ENCODE results near the gene DMBT1. TPM values are rescaled to one million over a fixed set of nuclear protein-coding genes. Genes with fewer than 3 reads are reported as not detected.

DMBT1 gene
- total and polyA plus RNA-seq, 9 donors, result 0.03 to 0.46 (median 0.10) TPM; not detected in 2

DNA sequence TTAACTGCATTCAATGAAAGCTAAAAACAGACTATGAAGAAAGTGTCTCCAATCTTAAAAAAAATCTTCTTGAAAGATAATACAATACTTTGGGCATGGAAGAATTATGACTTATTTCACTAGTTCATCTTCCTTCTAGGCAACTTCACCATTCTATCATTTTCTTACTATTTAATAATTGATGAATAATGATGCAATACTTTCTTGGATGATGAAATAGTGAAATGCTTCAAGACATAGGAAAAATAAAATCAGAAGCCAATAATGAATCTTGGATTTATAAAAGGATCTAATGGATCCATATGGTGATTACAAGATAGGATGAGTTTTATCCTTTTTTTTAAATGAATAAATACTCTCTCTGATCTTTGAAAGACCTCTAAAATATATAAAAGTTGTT, 4.4 kb downstream of the DMBT1 start:
- Histone ChIP-seq H3K27me3 (no peaks in the 10 kb centered on the region), H3K9me3 (no peaks in the 10 kb centered on the region), H3K27ac (no peak overlapping the region), H3K4me3 (no peak overlapping the region), H3K4me1 (ENCODE audit: insufficient read depth) (peaks cover 1% of the 10 kb centered on the region), H3K36me3 (no peaks in the 10 kb centered on the region)
- no peak for DNase-seq
- intact Hi-C loops (cut with DNase I), result loop anchor here in 3 of 4 donors (5.0 to 10.0 kb wide), 5 partner anchors 100 to 268 kb away; partner anchors contain the start of gene HTRA1 (in 1 of the 3)
- TF ChIP-seq, protein P1, sequence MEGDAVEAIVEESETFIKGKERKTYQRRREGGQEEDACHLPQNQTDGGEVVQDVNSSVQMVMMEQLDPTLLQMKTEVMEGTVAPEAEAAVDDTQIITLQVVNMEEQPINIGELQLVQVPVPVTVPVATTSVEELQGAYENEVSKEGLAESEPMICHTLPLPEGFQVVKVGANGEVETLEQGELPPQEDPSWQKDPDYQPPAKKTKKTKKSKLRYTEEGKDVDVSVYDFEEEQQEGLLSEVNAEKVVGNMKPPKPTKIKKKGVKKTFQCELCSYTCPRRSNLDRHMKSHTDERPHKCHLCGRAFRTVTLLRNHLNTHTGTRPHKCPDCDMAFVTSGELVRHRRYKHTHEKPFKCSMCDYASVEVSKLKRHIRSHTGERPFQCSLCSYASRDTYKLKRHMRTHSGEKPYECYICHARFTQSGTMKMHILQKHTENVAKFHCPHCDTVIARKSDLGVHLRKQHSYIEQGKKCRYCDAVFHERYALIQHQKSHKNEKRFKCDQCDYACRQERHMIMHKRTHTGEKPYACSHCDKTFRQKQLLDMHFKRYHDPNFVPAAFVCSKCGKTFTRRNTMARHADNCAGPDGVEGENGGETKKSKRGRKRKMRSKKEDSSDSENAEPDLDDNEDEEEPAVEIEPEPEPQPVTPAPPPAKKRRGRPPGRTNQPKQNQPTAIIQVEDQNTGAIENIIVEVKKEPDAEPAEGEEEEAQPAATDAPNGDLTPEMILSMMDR (IDR thresholded peaks at IDR 0.05), result no peak
- no peak for TF ChIP-seq EP300 (IDR thresholded peaks at IDR 0.05)
- no peak for TF ChIP-seq POLR2A (IDR thresholded peaks at IDR 0.05)

DNA sequence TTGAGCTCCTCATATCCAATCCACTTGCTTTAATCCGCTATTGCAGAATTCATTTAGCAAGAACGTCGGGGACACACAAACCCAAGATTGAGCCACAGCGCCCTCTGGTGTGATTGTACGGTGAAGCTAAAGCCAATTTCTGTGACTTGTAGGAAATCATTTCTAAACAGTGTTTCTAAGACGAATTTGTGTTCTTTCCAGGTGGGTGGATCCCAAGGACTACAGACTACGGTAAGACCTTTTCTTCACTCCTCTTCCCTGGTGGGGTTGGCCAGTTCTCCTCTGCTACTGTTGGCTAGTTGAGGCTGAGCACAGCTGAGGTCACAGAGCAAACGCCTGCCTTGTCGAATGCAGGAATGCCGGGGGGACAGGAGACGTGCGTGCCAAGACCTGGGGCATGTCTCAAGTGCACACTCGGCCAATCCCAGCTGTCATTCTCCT, 5.2 kb downstream of the DMBT1 start:
- intact Hi-C loops (cut with DNase I), result loop anchor here (2.0 to 10.0 kb wide), 6 partner anchors 101 to 268 kb away; partner anchors contain the start of gene HTRA1 (in 1 of the 4)
- H3K4me3 ChIP-seq, result no peak overlapping the region
- peaks cover 1% of the 10 kb centered on the region for H3K4me1 ChIP-seq (ENCODE audit: insufficient read depth)
- DNase-seq, result peak; percentile 73 to 88 (median 86)
- H3K27ac ChIP-seq, result no peak overlapping the region
- WGBS, 3 donors, result 7 to 11% (median 8%) methylated on average over 13 of the region's 13 CpGs
- no peaks in the 10 kb centered on the region for H3K9me3 ChIP-seq
- H3K27me3 ChIP-seq, result no peaks in the 10 kb centered on the region
- TF ChIP-seq POLR2A (IDR thresholded peaks at IDR 0.05) (no peak), EP300 (IDR thresholded peaks at IDR 0.05) (no peak)
- TF ChIP-seq, protein P1 (IDR thresholded peaks at IDR 0.05), result peak; percentile 59 to 80 (median 78)
- H3K36me3 ChIP-seq, result no peaks in the 10 kb centered on the region

DNA sequence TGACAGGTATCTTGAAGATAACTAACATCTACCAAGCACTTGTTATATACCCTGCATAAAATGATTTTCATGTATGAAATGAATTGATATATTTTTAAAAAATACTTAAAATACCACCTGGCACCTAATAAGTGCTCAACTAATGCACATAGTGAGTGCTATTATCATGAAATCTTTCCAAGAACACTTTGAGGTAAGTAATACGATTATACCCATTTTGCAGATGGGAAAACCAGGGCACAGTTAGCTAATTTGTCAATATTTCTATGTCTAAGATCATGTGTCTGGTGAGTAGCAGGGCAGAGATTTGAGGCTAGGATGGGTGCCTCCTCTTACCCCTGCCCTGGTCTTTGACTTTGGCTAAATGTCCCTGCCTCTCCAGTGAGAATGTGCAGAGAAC, 6.1 kb downstream of the DMBT1 start:
- no peaks in the 10 kb centered on the region for H3K27me3 ChIP-seq
- no peak overlapping the region for H3K27ac ChIP-seq
- TF ChIP-seq EP300 (IDR thresholded peaks at IDR 0.05) (no peak), POLR2A (IDR thresholded peaks at IDR 0.05) (no peak)
- no peak for DNase-seq
- intact Hi-C loops (cut with DNase I), result loop anchor here (2.0 to 10.0 kb wide), 6 partner anchors 102 to 269 kb away; partner anchors contain the start of gene HTRA1 (in 1 of the 4)
- no peaks in the 10 kb centered on the region for H3K9me3 ChIP-seq
- WGBS, 3 donors, result 87 to 97% (median 93%) methylated on average over 1 of the region's 1 CpG
- no peak overlapping the region for H3K4me3 ChIP-seq
- H3K36me3 ChIP-seq, result no peaks in the 10 kb centered on the region
- H3K4me1 ChIP-seq (ENCODE audit: insufficient read depth), result peaks cover 1% of the 10 kb centered on the region

DNA sequence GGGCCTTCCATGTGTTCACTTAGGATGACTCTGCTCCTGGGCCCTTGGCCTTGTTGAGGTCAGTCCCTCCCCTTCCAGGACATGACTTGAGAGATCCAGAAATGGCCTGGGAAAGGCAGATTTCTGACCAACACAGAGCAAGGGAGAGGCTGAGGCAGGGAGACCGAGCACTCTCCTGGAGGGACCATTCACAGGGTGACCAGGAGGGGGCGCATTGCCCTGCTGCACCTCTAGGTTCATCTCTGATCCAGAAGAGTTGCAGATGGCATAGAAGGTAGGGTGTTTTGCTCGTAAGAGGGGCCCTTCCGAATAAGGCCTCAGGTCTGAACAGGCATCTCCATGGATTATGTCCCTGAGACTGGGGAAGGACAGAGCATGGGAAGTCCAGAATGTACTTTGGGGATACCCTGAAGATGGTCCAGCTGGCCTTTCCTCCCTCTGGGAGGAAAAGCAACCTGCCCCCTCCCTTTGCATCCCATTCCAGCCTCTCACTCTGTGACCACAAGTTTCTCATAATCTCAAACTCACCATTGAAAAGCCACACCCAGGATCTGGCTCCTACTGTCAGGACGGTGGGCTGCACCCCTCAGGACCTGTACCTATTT, 6.6 kb downstream of the DMBT1 start:
- TF ChIP-seq EP300 (IDR thresholded peaks at IDR 0.05) (no peak), POLR2A (IDR thresholded peaks at IDR 0.05) (no peak)
- Histone ChIP-seq H3K9me3 (no peaks in the 10 kb centered on the region), H3K27ac (no peak overlapping the region), H3K4me1 (ENCODE audit: insufficient read depth) (peaks cover 1% of the 10 kb centered on the region), H3K27me3 (no peaks in the 10 kb centered on the region), H3K4me3 (no peak overlapping the region), H3K36me3 (no peaks in the 10 kb centered on the region)
- intact Hi-C loops (cut with DNase I), result loop anchor here (2.0 to 10.0 kb wide), 6 partner anchors 102 to 270 kb away; partner anchors contain the start of gene HTRA1 (in 1 of the 4)
- 55 to 73% (median 61%) methylated on average over 5 of the region's 5 CpGs for WGBS, 3 donors
- peak in 1 of 5 donors; percentile 19 for DNase-seq

DNA sequence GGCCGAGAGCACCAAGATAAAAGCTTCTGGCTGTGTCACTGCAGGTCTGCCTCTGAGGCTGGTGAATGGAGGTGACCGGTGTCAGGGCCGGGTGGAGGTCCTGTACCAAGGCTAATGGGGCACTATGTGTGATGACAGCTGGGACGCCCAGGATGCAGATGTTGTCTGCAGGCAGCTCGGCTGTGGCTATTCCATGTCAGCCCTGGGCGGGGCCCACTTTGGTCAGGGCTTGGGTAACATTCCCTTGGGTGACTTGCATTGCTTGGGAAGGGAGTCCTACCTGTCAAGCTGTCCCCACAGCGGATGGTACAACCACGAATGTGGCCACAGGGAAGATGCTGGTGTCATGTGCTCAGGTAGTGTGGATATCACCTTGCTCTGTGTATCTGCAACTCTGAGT, 8.0 kb downstream of the DMBT1 start:
- 85 to 89% (median 88%) methylated on average over 8 of the region's 8 CpGs for WGBS, 3 donors
- TF ChIP-seq, protein P1 (IDR thresholded peaks at IDR 0.05), result no peak
- TF ChIP-seq POLR2A (IDR thresholded peaks at IDR 0.05), result no peak
- TF ChIP-seq EP300 (IDR thresholded peaks at IDR 0.05), result no peak
- no peak overlapping the region for H3K4me3 ChIP-seq
- H3K27ac ChIP-seq, result no peak overlapping the region
- DNase-seq, result no peak
- no peaks in the 10 kb centered on the region for H3K36me3 ChIP-seq
- no peaks in the 10 kb centered on the region for H3K27me3 ChIP-seq
- intact Hi-C loops (cut with DNase I), result loop anchor here (2.0 to 10.0 kb wide), 5 partner anchors 104 to 274 kb away; partner anchors contain the start of gene HTRA1 (in 1 of the 4)
- peaks cover 1% of the 10 kb centered on the region for H3K4me1 ChIP-seq (ENCODE audit: insufficient read depth)
- no peaks in the 10 kb centered on the region for H3K9me3 ChIP-seq
